ENCODE data around the gene PAGR1. TPM values are rescaled to one million over a fixed set of nuclear protein-coding genes. Genes with fewer than 3 reads are reported as not detected.

Gene PAGR1
- total RNA-seq, 1 experiment from 2014 or later, result 32.0 TPM

GRCh38 chr16:29845656-29846055 is 29.7 kb downstream of the PAGR1 start:
- CTCF ChIA-PET, result interaction anchor here (0.7 kb wide), 1 partner anchor 508 kb away, joined by 3 read pairs; no protein-coding TSS in a partner anchor
- no TSS peak for BruUV-seq (replicated peaks)
- Mint-ChIP-seq H3K27ac (ENCODE audit: unreplicated experiment) (no peak overlapping the region), H3K36me3 (ENCODE audit: insufficient read depth, unreplicated experiment) (peaks cover 63% of the 10 kb centered on the region), H3K27me3 (ENCODE audit: unreplicated experiment) (no peaks in the 10 kb centered on the region), H3K4me3 (ENCODE audit: low read depth, unreplicated experiment) (no peak overlapping the region), H3K4me1 (ENCODE audit: low read depth, unreplicated experiment) (no peaks in the 10 kb centered on the region), H3K9me3 (ENCODE audit: low read depth, unreplicated experiment) (no peaks in the 10 kb centered on the region)
- no peak for TF ChIP-seq CTCF (IDR thresholded peaks at IDR 0.05; ENCODE audit: unreplicated experiment)
- no peak for DNase-seq
- intact Hi-C loops (cut with micrococcal nuclease; ENCODE audit: unreplicated experiment), result no loop called here

- Mint-ChIP-seq H3K27me3 (ENCODE audit: unreplicated experiment) (no peaks in the 10 kb centered on the region), H3K36me3 (ENCODE audit: insufficient read depth, unreplicated experiment) (peaks cover 56% of the 10 kb centered on the region), H3K27ac (ENCODE audit: unreplicated experiment) (peak overlapping the region; percentile 65), H3K9me3 (ENCODE audit: low read depth, unreplicated experiment) (no peaks in the 10 kb centered on the region), H3K4me3 (ENCODE audit: low read depth, unreplicated experiment) (no peak overlapping the region), H3K4me1 (ENCODE audit: low read depth, unreplicated experiment) (no peaks in the 10 kb centered on the region)
- intact Hi-C loops (cut with micrococcal nuclease; ENCODE audit: unreplicated experiment), result loop anchor here (1.0 to 2.0 kb wide), 2 partner anchors 28 to 148 kb away; partner anchors contain the start of gene MVP
- DNase-seq, result peak; percentile 85
- no TSS peak for BruUV-seq (replicated peaks)
- peak; percentile 90 for TF ChIP-seq CTCF (IDR thresholded peaks at IDR 0.05; ENCODE audit: unreplicated experiment)
- CTCF ChIA-PET, result interaction anchor here (0.6 to 2.6 kb wide), 28 partner anchors 8 to 183 kb away, joined by 3 to 30 read pairs (median 4); partner anchors contain the start of genes ASPHD1, HIRIP3, KIF22 and MVP
Measured at GRCh38 chr16:29848420-29849297, 32.7 kb downstream of the PAGR1 start.

DNA sequence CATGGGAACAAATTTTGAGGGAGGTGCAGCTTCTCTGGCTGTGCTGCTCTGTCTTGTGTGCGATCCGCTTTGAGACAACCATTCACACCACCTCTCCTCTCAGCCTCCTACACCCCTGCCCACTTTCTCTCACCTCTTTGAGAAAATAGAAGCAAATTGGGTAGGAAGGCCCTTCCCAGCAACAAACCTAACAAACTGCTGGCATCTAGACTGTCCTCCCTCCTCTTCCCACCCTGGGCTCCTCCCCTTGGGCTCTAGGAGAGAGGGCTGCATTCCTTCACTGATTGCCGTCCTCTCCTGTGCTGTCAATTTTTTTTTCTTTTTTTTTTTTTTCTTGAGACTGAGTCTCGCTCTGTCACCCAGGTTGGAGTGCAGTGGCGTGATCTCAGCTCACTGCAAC is 33.6 kb downstream of the PAGR1 start:
- Mint-ChIP-seq H3K9me3 (ENCODE audit: low read depth, unreplicated experiment) (no peaks in the 10 kb centered on the region), H3K27me3 (ENCODE audit: unreplicated experiment) (no peaks in the 10 kb centered on the region), H3K27ac (ENCODE audit: unreplicated experiment) (no peak overlapping the region), H3K4me1 (ENCODE audit: low read depth, unreplicated experiment) (no peaks in the 10 kb centered on the region), H3K4me3 (ENCODE audit: low read depth, unreplicated experiment) (no peak overlapping the region), H3K36me3 (ENCODE audit: insufficient read depth, unreplicated experiment) (peaks cover 57% of the 10 kb centered on the region)
- no peak for DNase-seq
- TF ChIP-seq CTCF (IDR thresholded peaks at IDR 0.05; ENCODE audit: unreplicated experiment), result no peak
- BruUV-seq (replicated peaks), result no TSS peak
- CTCF ChIA-PET, result interaction anchor here (0.7 to 2.5 kb wide), 5 partner anchors 20 to 165 kb away, joined by 3 to 21 read pairs (median 5); partner anchors contain the start of gene SEZ6L2
- intact Hi-C loops (cut with micrococcal nuclease; ENCODE audit: unreplicated experiment), result loop anchor here (2.0 kb wide), 1 partner anchor 29 kb away; the partner anchor contains the start of gene MVP

- TF ChIP-seq CTCF (IDR thresholded peaks at IDR 0.05; ENCODE audit: unreplicated experiment), result no peak
- no peaks in the 10 kb centered on the region for H3K4me1 Mint-ChIP-seq (ENCODE audit: low read depth, unreplicated experiment)
- no peaks in the 10 kb centered on the region for H3K27me3 Mint-ChIP-seq (ENCODE audit: unreplicated experiment)
- no peak overlapping the region for H3K27ac Mint-ChIP-seq (ENCODE audit: unreplicated experiment)
- intact Hi-C loops (cut with micrococcal nuclease; ENCODE audit: unreplicated experiment), result no loop called here
- no peak for DNase-seq
- H3K36me3 Mint-ChIP-seq (ENCODE audit: insufficient read depth, unreplicated experiment), result peaks cover 43% of the 10 kb centered on the region
- CTCF ChIA-PET, result interaction anchor here (0.6 kb wide), 1 partner anchor 1023 kb away, joined by 4 read pairs; no protein-coding TSS in a partner anchor
- H3K9me3 Mint-ChIP-seq (ENCODE audit: low read depth, unreplicated experiment), result no peaks in the 10 kb centered on the region
- no peak overlapping the region for H3K4me3 Mint-ChIP-seq (ENCODE audit: low read depth, unreplicated experiment)
- BruUV-seq (replicated peaks), result TSS peak; percentile 19
Measured at GRCh38 chr16:29850998-29851397, 35.0 kb downstream of the PAGR1 start.
